ENCODE data around the gene PLGRKT. TPM values are rescaled to one million over a fixed set of nuclear protein-coding genes. Genes with fewer than 3 reads are reported as not detected.

Gene PLGRKT
- total and polyA plus RNA-seq, 9 donors = 2.9 to 35.8 (median 13.3) TPM

DNA sequence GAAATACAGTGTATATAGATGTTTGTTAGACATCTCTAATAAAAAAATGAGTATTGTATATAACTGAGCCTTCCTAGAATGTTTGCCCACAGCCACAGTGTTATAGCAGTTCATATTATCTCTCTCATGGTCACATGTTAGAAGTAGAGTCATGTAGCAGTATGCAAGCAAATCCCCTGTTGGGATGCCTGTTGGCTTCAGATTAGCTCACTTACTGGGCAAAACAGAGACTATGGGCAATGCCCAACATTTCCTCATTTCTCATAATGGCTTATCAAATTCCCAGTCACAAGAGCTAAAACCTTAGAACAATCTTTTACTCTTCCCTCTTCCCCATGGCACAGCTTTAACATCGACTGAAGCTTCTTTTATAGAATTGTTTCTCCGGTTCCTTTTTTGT, 45.6 kb upstream of the PLGRKT start:
- Histone ChIP-seq H3K27me3 (no peaks in the 10 kb centered on the region), H3K36me3 (no peaks in the 10 kb centered on the region), H3K4me3 (no peak overlapping the region), H3K27ac (no peak overlapping the region), H3K4me1 (ENCODE audit: insufficient read depth) (no peaks in the 10 kb centered on the region), H3K9me3 (no peaks in the 10 kb centered on the region)
- DNase-seq = no peak
- WGBS, 3 donors = 66 to 97% (median 70%) methylated on average over 2 of the region's 2 CpGs
- intact Hi-C loops (cut with DNase I) = no loop called here
- TF ChIP-seq POLR2A (IDR thresholded peaks at IDR 0.05) (no peak), EP300 (IDR thresholded peaks at IDR 0.05) (no peak), CTCF (IDR thresholded peaks at IDR 0.05) (no peak)

GRCh38 chr9:5482194-5482593, 44.5 kb upstream of the PLGRKT start:
- TF ChIP-seq POLR2A (IDR thresholded peaks at IDR 0.05) (no peak), CTCF (IDR thresholded peaks at IDR 0.05) (no peak), EP300 (IDR thresholded peaks at IDR 0.05) (no peak)
- H3K9me3 ChIP-seq = no peaks in the 10 kb centered on the region
- H3K36me3 ChIP-seq = no peaks in the 10 kb centered on the region
- intact Hi-C loops (cut with DNase I) = no loop called here
- H3K4me1 ChIP-seq (ENCODE audit: insufficient read depth) = no peaks in the 10 kb centered on the region
- DNase-seq = no peak
- no peaks in the 10 kb centered on the region for H3K27me3 ChIP-seq
- no peak overlapping the region for H3K27ac ChIP-seq
- WGBS, 3 donors = 84 to 91% (median 88%) methylated on average over 8 of the region's 8 CpGs
- no peak overlapping the region for H3K4me3 ChIP-seq

- TF ChIP-seq EP300 (IDR thresholded peaks at IDR 0.05) = no peak
- Histone ChIP-seq H3K9me3 (no peaks in the 10 kb centered on the region), H3K4me3 (no peak overlapping the region), H3K36me3 (no peaks in the 10 kb centered on the region), H3K4me1 (ENCODE audit: insufficient read depth) (no peaks in the 10 kb centered on the region), H3K27ac (no peak overlapping the region), H3K27me3 (no peaks in the 10 kb centered on the region)
- WGBS, 3 donors = 90 to 93% (median 90%) methylated on average over 5 of the region's 5 CpGs
- DNase-seq = no peak
- intact Hi-C loops (cut with DNase I) = no loop called here
These were observed 43.8 kb upstream of the PLGRKT start for GRCh38 chr9:5481322-5482040.

DNA sequence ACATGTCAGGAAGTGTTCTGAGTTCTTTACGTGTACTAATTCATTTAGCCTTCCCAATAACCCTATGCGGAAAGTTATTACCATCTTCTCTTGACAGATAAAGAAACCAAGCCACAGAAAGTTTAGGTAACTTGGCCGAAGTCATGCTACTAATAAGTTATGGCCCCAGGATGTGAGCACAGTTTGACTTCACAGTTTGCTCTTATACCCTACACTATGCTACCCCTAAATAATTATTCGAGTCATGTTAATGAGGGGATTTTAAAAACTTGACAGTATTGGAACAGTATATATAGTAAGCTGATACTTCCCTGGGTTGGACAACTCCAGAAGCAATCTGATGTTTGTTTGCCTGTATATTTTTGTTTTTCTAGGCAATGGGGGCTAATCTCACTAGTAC, 43.2 kb upstream of the PLGRKT start:
- intact Hi-C loops (cut with DNase I) = no loop called here

More for the DNA sequence above, 43.2 kb upstream of the PLGRKT start:
- Histone ChIP-seq H3K27ac (no peak overlapping the region), H3K27me3 (no peaks in the 10 kb centered on the region), H3K4me1 (ENCODE audit: insufficient read depth) (no peaks in the 10 kb centered on the region), H3K36me3 (no peaks in the 10 kb centered on the region), H3K4me3 (no peak overlapping the region), H3K9me3 (no peaks in the 10 kb centered on the region)
- 91 to 94% (median 92%) methylated on average over 4 of the region's 4 CpGs for WGBS, 3 donors
- DNase-seq = no peak
- TF ChIP-seq EP300 (IDR thresholded peaks at IDR 0.05) = no peak
- TF ChIP-seq POLR2A (IDR thresholded peaks at IDR 0.05) = no peak
- TF ChIP-seq CTCF (IDR thresholded peaks at IDR 0.05) = no peak
